ENCODE data around the gene KLKB1.

Gene KLKB1

DNA sequence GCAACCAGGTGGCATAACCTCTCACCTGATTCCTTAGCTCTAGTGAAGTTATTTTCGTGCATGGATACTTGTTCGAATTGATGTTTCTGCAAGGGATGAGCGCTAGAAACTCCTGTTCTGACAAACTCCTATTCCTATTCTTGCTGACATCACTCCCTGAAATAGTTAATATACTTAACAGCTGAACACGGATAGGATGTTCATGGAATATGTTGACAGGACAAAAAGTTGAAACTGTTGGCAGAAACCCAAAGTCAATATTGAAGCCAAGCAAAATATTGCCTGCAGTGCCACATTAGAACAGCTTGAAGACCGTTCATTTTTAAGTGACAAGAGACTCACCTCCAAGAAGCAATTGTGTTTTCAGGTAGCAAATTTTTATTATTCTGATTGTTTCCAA lies at the start of gene KLKB1:
Gene KLKB1 (plus strand): TSS at position 287 of the 400 bp plus-strand sequence. CDS start 689 bp downstream, outside the sequence.
- no peak for DNase-seq (ENCODE audit: low read depth)

DNA sequence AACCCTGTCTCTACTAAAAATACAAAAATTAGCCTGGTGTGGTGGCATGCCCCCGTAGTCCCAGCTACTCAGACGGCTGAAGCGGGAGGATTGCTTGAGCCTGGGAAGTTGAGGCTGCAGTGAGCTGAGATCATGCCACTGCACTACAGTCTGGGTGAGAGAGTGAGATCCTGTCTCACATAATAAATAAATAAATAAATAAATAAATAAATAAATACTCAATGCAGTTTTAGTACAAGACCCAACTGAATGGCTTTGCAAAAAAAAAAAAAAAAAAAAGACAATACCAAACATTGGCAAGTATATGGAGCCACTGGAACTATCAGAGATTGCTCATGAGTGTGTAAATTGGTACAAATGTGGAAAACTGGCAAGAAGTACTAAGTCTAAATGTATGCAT lies 39.2 kb upstream of the KLKB1 start:
- no peak for DNase-seq (ENCODE audit: low read depth)

GRCh38 chr4:186189656-186190055 lies 37.7 kb upstream of the KLKB1 start:
- no peak for DNase-seq (ENCODE audit: low read depth)

GRCh38 chr4:186190581-186191199 lies 36.6 kb upstream of the KLKB1 start:
- DNase-seq (ENCODE audit: low read depth): no peak

- DNase-seq (ENCODE audit: low read depth): no peak
Observed at GRCh38 chr4:186191200-186192065, 35.9 kb upstream of the KLKB1 start, which contains the start of gene CYP4V2. TSS of gene CYP4V2 (plus strand) at chr4:186191567. CDS start at chr4:186191824, 257 bp downstream.

- no peak for DNase-seq (ENCODE audit: low read depth)
Observed at GRCh38 chr4:186192066-186192612, 35.2 kb upstream of the KLKB1 start.

DNA sequence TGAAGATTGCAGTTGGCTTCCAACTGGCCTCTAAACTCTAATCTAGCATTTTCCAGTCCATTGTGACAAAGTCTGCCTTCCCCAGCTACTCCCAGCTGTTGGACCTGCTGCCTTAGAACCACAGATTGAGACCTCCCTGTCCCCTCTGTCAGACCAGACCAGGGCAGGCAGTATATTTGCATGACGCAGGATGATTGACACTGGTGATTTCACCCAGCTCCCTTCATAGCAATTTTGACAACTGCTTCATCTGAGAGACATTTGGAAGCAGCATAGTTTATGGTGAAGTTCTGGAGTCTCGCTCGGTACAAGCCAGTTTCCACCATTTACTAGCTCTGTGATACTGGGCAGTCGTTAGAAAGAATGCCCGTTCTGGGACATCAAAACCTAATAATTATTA lies 33.5 kb upstream of the KLKB1 start:
- no peak for DNase-seq (ENCODE audit: low read depth)

DNA sequence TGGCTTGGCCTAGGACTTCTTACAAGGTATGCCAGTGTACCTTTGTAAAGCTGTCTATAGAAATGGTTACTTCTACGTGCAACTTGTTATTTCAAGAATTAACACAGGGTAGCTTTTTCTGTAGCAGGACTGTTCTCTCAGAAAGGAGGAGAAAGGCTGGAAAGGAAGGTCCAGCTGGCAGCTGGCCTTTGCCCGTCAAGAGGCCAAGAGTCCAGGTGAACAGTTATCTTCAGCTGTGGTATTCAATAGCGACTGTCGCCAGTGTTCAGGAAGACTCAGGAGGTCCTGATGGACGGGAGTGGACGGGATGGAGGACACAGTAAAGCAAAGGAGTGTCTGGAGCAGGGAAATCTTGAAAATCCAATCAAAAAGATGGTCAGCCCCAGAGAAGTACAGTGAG lies 31.2 kb upstream of the KLKB1 start:
- no peak for DNase-seq (ENCODE audit: low read depth)

DNA sequence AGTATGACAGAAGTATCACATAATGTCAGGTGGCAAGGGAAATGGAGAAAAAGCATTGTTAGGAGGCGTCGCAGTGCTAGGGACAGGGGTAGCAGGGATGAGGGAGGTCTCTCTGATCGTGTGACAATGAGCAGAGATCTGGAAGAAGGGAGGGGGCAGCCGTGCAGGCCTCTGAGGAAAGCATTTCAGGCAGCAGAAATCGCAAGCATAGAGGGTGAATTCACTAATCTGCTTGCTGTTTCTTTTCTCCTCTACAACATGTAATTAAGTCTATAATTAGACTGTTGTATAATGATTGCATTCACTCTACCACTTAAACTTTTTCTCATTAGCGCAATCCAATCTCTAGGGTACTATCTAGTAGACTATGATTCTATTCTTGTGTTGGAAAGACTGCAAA lies 26.8 kb upstream of the KLKB1 start:
- no peak for DNase-seq (ENCODE audit: low read depth)

DNA sequence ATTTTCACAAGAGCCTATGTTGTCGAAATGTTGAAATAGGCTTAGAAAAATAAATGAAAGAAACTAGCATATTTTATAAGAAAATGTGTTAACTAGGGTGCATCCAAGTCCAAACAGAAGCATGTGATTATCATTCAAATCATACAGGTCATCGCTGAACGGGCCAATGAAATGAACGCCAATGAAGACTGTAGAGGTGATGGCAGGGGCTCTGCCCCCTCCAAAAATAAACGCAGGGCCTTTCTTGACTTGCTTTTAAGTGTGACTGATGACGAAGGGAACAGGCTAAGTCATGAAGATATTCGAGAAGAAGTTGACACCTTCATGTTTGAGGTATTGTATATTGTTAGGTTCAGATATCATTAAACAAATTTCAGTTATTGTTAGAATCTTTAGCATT lies 26.3 kb upstream of the KLKB1 start:
- no peak for DNase-seq (ENCODE audit: low read depth)

- DNase-seq (ENCODE audit: low read depth): no peak
Observed at GRCh38 chr4:186201535-186202230, 25.6 kb upstream of the KLKB1 start.

DNA sequence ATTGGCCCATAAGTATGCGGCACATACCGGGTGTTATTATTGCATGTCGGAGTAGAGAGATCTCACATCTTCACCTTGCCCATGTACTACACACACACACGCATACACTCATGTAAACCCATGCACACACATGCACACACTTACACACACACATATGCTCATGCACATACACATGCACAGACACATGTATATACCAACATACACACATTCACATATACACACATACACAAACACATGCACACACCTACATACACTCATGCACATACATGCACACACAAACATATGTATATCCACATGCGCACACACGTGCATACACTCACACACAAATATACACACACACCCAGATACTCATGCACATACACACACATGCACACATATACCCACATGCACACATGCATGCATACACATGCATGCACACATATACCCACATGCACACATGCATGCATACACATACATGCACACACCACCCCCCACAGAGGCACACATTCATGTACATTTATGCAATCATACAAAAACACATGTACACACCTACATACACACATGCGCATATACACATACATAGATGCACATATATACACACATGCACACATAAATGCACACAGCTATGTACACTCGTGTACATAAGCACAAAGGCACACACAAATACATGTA lies 24.7 kb upstream of the KLKB1 start:
- no peak for DNase-seq (ENCODE audit: low read depth)

- no peak for DNase-seq (ENCODE audit: low read depth)
Observed at GRCh38 chr4:186203406-186203805, 23.9 kb upstream of the KLKB1 start.

- DNase-seq (ENCODE audit: low read depth): no peak
Observed at GRCh38 chr4:186204103-186204559, 23.2 kb upstream of the KLKB1 start.

GRCh38 chr4:186204686-186205085 lies 22.6 kb upstream of the KLKB1 start:
- DNase-seq (ENCODE audit: low read depth): no peak

GRCh38 chr4:186205156-186205555 lies 22.2 kb upstream of the KLKB1 start:
- DNase-seq (ENCODE audit: low read depth): no peak

- no peak for DNase-seq (ENCODE audit: low read depth)
Observed at GRCh38 chr4:186216465-186217024, 10.8 kb upstream of the KLKB1 start.

DNA sequence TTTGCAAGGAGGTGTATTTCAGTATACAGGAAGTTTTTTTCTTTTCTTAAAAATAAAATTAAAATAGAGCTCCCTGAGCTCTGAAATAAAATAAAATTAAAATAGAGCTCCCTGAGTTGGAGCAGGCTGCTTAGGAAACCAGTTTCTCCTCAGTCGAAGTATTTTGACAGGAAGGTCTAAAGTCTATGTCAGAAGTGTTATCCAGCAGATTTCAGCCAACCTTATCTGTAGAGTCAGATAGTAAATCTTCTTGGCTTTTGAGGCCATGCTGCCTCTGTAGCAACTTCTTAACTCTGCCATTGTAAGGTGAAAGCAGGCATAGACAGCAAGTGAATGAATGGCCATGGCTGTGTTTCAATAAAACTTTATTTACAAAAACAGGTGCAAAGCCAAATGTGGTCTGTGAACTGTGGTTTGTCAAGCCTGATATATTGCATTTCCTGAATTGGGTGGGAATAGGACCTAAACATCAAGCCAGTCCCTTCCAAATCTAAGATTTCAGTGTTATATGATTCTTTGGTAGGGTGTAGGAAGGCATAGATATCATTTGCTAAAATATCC lies 9.5 kb upstream of the KLKB1 start:
- no peak for DNase-seq (ENCODE audit: low read depth)

- DNase-seq (ENCODE audit: low read depth): no peak
Observed at GRCh38 chr4:186221624-186222023, 5.7 kb upstream of the KLKB1 start.

DNA sequence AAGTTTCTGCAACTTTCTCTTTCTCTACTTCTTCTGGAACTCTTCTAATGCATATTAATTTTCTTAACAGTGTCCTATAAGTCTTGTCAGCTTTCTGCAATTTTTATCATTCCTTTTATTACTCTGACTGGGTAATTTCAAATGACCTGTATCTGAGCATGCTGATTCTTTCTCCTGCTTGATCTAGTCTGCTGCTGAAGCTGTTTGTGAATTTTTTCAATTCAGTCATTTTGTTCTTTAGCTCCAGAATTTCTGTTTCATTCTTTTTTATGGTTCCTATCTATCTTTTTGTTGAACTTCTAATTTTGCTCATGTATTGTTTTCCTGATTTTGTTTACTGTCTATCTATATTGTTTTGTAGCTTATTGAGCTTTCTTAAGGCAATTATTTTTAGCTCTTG lies 1.5 kb upstream of the KLKB1 start:
- DNase-seq (ENCODE audit: low read depth): no peak

- no peak for DNase-seq (ENCODE audit: low read depth)
Observed at GRCh38 chr4:186226521-186227189, 652 bp upstream of the KLKB1 start.
